ENCODE measurements around the gene C3orf18.
"Not testable (repeated sequence)": the region's sequence is repeated elsewhere in the genome, so short reads cannot be mapped to it uniquely, and the experiment has no call there.

Gene C3orf18

DNA sequence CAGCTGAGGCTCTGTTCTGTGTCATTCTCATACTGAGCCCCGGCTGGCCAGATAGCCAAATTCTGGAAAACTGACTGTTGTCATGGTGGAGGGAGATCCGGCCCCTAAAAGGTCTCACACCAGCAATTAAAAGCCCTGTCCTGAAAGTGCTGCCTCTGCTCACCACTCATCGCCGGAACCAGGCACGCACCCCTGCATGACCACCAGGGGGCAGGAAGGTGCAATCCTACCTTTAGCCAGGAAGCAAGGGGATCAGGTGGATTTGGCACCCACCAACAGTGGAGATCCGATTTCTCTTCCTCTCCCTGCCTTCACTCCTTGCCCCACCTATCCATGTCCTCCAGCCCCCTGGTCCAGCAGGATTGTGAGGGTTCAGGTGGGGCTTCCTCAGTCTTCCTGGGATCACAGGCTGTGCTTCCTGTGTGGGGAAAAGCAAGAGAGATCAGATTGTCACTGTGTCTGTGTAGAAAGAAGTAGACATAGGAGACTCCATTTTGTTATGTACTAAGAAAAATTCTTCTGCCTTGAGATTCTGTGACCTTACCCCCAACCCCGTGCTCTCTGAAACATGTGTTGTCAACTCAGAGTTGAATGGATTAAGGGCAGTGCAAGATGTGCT, 48.0 kb downstream of the C3orf18 start:
- DNase-seq = peak; percentile 59

GRCh38 chr3:50518436-50518835, 49.1 kb downstream of the C3orf18 start:
- DNase-seq = no peak

- DNase-seq = no peak
Measured at GRCh38 chr3:50517721-50518206, 49.8 kb downstream of the C3orf18 start.

- DNase-seq = peak; percentile 27
Measured at GRCh38 chr3:50516440-50516871, 51.1 kb downstream of the C3orf18 start.

DNA sequence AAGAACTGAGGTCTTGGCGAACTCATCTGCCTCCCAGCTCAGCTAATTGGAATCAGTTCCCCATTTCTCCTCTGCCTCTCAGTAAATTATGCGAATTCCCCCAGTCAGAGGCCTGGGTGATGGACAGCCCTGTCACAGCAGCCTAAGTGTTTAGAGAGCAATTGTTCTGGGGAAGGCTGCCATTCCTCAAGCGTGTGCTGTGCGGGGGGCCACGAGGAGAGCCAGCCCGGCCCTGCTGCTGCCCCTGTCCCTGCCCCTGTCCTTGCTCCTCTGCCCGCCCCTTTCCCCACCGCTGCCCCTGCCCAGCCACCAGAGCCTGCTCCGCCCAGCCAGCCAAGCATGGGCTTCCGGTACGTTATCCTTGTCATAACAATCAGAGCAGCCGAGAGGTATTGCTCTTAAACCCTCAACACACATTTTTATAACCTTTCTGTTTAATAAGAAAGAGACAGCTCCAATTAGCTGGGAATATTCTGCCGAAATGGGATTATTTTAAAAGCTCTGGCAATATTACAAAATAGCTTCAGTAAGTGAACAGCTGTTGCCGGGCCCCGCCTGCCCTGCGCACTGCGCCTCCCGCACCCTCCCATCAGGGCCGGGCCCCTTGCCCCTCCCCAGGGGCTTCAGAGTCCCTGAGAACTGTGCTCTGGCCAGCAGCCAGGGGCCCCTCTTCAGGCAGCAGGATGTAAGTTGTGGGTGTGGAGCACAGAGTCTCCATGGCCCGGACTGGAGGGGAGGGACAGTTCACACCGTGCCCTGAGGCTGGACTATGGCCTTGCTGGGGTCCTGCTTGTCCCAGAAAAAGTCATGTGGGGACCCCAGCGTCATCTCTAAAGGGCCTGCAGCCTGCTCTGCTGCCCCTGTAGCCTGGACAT, 51.7 kb downstream of the C3orf18 start:
- DNase-seq = peak; percentile 73

- not testable (repeated sequence) for DNase-seq
Measured at GRCh38 chr3:50512908-50513307, 54.6 kb downstream of the C3orf18 start.

- no peak for DNase-seq
Measured at GRCh38 chr3:50512131-50512530, 55.4 kb downstream of the C3orf18 start.

- no peak for DNase-seq
Measured at GRCh38 chr3:50510325-50510724, 57.2 kb downstream of the C3orf18 start.

DNA sequence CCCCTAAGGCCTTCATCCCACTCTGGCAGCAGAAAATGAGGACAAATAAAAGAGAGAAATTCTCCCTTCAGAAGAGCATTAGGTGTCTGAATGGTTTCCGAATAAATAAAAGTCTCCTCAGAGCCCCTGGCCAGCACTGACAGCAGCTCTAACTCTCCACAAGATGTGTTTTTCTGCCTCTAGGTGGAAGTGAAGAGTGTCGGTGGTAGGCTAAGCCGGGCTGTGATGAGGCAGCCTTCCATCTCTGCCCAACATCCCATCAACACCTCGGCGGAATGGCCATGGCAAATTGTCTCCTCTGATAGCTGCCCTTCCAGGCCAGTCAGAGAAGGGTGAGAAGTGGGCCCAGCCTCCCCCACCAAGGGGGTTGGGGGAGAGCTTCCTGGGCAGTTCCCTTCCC, 57.8 kb downstream of the C3orf18 start:
- no peak for DNase-seq

GRCh38 chr3:50508821-50509220, 58.7 kb downstream of the C3orf18 start:
- no peak for DNase-seq
